ENCODE results near the gene PRKG1. TPM values are rescaled to one million over a fixed set of nuclear protein-coding genes. Genes with fewer than 3 reads are reported as not detected.

PRKG1 gene
- total and polyA plus RNA-seq, 2 donors from 2014 or later, result 3.6 to 14.8 TPM

DNA sequence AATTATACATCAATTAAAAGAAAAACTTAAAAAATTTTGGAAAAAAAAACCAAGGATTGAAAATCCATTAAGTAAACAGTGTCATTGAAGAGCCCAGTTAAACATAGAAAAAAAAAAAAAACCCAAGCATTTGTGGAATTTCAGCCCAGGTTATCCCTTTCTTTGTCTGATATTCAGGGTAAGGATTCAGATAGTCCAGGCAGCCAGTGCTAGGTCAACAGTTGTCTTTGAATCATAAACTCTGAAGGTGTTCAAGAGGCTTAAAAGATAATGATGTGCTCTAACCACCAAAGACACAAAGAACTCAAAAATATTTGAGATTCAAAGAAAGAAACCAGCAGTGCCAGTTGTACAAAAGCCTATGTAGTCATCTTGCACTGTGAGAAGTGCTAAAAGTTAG is 969.5 kb downstream of the PRKG1 start:
- Histone ChIP-seq H3K9me3 (ENCODE audit: control insufficient read depth in 2 of 3, insufficient read depth in 1 of 3, low read length in 3 of 3) (no peaks in the 10 kb centered on the region), H3K27ac (ENCODE audit: low read depth in 2 of 2, low read length in 2 of 2) (no peak overlapping the region), H3K9ac (ENCODE audit: low read length in 3 of 3) (no peak overlapping the region), H3K36me3 (ENCODE audit: control insufficient read depth in 2 of 3, insufficient read depth in 3 of 3, low read length in 3 of 3) (no peaks in the 10 kb centered on the region), H3K4me3 (ENCODE audit: low read length in 3 of 3) (no peak overlapping the region), H3K27me3 (ENCODE audit: control insufficient read depth, insufficient read depth, low read length) (no peaks in the 10 kb centered on the region), H3K4me1 (ENCODE audit: control insufficient read depth in 2 of 3, insufficient read depth in 2 of 3, low read depth in 1 of 3, low read length in 3 of 3) (no peaks in the 10 kb centered on the region)
- no peak for TF ChIP-seq CTCF (IDR thresholded peaks at IDR 0.05; ENCODE audit: borderline replicate concordance, extremely low read depth, insufficient read depth)
- intact Hi-C loops (cut with DNase I), result no loop called here
- FAIRE-seq (no peak), DNase-seq (no peak)

- TF ChIP-seq CTCF (IDR thresholded peaks at IDR 0.05; ENCODE audit: borderline replicate concordance, extremely low read depth, insufficient read depth), result no peak
- H3K27me3 ChIP-seq (ENCODE audit: control insufficient read depth, insufficient read depth, low read length), result no peaks in the 10 kb centered on the region
- FAIRE-seq (peak; percentile 78), DNase-seq (no peak)
- H3K4me3 ChIP-seq (ENCODE audit: low read length in 3 of 3), result no peak overlapping the region
- no peaks in the 10 kb centered on the region for H3K36me3 ChIP-seq (ENCODE audit: control insufficient read depth in 2 of 3, insufficient read depth in 3 of 3, low read length in 3 of 3)
- no peak overlapping the region for H3K27ac ChIP-seq (ENCODE audit: low read depth in 2 of 2, low read length in 2 of 2)
- intact Hi-C loops (cut with DNase I), result no loop called here
- H3K4me1 ChIP-seq (ENCODE audit: control insufficient read depth in 2 of 3, insufficient read depth in 2 of 3, low read depth in 1 of 3, low read length in 3 of 3), result no peaks in the 10 kb centered on the region
- H3K9me3 ChIP-seq (ENCODE audit: control insufficient read depth in 2 of 3, insufficient read depth in 1 of 3, low read length in 3 of 3), result no peaks in the 10 kb centered on the region
- H3K9ac ChIP-seq (ENCODE audit: low read length in 3 of 3), result no peak overlapping the region
Measured at GRCh38 chr10:52048051-52048450, 973.8 kb downstream of the PRKG1 start.

- FAIRE-seq (no peak), DNase-seq (no peak)
- Histone ChIP-seq H3K9me3 (ENCODE audit: control insufficient read depth in 2 of 3, insufficient read depth in 1 of 3, low read length in 3 of 3) (no peaks in the 10 kb centered on the region), H3K36me3 (ENCODE audit: control insufficient read depth in 2 of 3, insufficient read depth in 3 of 3, low read length in 3 of 3) (no peaks in the 10 kb centered on the region), H3K9ac (ENCODE audit: low read length in 3 of 3) (no peak overlapping the region), H3K4me1 (ENCODE audit: control insufficient read depth in 2 of 3, insufficient read depth in 2 of 3, low read depth in 1 of 3, low read length in 3 of 3) (no peaks in the 10 kb centered on the region), H3K4me3 (ENCODE audit: low read length in 3 of 3) (no peak overlapping the region), H3K27me3 (ENCODE audit: control insufficient read depth, insufficient read depth, low read length) (no peaks in the 10 kb centered on the region), H3K27ac (ENCODE audit: low read depth in 2 of 2, low read length in 2 of 2) (no peak overlapping the region)
- intact Hi-C loops (cut with DNase I), result no loop called here
- TF ChIP-seq CTCF (IDR thresholded peaks at IDR 0.05; ENCODE audit: borderline replicate concordance, extremely low read depth, insufficient read depth), result no peak
Measured at GRCh38 chr10:52050429-52051047, 976.3 kb downstream of the PRKG1 start.

DNA sequence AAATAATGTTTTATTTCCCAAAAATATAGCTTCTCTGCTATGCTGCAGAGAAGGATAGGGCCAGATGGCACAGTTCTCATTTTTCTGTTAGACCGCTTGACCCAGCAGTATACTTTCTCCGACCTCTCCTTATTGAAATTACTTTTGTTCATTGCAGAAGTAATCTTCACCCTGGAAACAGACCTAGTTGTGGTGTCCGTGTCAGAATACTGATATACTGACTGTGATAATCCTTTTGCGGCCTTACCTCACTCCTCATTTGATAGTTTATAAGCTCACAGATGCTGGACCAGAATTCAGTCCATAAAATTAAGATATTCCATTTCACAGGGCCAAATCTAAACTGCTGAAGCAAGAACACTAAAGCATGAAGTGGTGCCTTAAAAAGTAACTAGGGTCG is 979.2 kb downstream of the PRKG1 start:
- Histone ChIP-seq H3K9me3 (ENCODE audit: control insufficient read depth in 2 of 3, insufficient read depth in 1 of 3, low read length in 3 of 3) (no peaks in the 10 kb centered on the region), H3K27ac (ENCODE audit: low read depth in 2 of 2, low read length in 2 of 2) (no peak overlapping the region), H3K4me1 (ENCODE audit: control insufficient read depth in 2 of 3, insufficient read depth in 2 of 3, low read depth in 1 of 3, low read length in 3 of 3) (no peaks in the 10 kb centered on the region), H3K4me3 (ENCODE audit: low read length in 3 of 3) (no peak overlapping the region), H3K9ac (ENCODE audit: low read length in 3 of 3) (no peak overlapping the region), H3K27me3 (ENCODE audit: control insufficient read depth, insufficient read depth, low read length) (no peaks in the 10 kb centered on the region), H3K36me3 (ENCODE audit: control insufficient read depth in 2 of 3, insufficient read depth in 3 of 3, low read length in 3 of 3) (no peaks in the 10 kb centered on the region)
- no peak for FAIRE-seq
- DNase-seq, result peak in 1 of 5 donors; percentile 3
- intact Hi-C loops (cut with DNase I), result no loop called here
- no peak for TF ChIP-seq CTCF (IDR thresholded peaks at IDR 0.05; ENCODE audit: borderline replicate concordance, extremely low read depth, insufficient read depth)
